Esophagus mucosa (tissue), 1 donor: ENCODE data around the gene SGIP1. TPM values are rescaled to one million over a fixed set of nuclear protein-coding genes. Genes with fewer than 3 reads are reported as not detected.
"Not testable (repeated sequence)": the region's sequence is repeated elsewhere in the genome, so short reads cannot be mapped to it uniquely, and the experiment has no call there.

Experiments used
- ATAC-seq: fragments of 200-7000 bp; cut with Tn5 transposase; one replicate; pipeline ENCODE4 v1.9.1; 2020
- total RNA-seq: library from RNA; stranded (reverse); gene quantifications from one replicate; pipeline ENCODE4 v1.2.4, GENCODE V29; 2023
- donor health status: DM: yes; HTN: yes; CAD: no.

Gene SGIP1
- total RNA-seq, 1 donor from 2014 or later = 1.4 TPM

DNA sequence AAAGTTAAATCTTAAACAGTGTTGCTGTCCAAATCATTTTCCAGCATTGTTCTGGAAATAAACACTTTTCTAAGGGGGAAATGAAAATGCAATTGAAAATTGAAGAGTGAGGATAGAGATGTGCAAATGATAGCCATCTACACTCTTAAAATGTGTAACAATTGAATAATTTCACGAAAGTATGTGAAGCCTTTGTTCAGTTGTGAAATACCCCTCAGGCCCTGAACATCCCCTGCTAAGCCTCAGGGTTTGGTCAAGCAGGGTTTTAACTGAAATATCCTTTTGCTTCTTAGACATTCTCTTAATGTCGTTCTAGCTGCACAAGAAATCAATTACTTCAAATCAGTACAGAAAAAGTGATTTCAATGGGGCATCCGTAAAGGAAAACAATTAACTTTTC, 152.5 kb downstream of the SGIP1 start:
- no peak for ATAC-seq

DNA sequence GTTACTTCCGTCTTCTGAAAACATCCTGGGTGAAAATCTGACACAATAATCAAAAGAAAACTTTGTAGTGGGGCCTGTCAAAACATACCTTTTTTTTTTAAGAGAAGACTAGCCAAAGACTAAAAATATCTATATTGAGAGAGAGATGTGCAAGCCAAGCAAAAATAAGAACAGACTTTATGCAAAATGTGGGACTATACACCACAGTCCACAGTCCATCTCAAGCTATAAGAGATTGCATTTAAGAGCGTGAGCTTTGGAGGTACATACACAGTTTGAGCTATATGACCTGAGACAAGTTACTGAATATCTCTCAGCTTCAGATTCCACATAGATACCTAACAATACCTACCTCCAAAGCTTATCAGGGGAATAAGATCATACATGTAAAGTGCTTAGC, 153.4 kb downstream of the SGIP1 start:
- ATAC-seq = no peak

DNA sequence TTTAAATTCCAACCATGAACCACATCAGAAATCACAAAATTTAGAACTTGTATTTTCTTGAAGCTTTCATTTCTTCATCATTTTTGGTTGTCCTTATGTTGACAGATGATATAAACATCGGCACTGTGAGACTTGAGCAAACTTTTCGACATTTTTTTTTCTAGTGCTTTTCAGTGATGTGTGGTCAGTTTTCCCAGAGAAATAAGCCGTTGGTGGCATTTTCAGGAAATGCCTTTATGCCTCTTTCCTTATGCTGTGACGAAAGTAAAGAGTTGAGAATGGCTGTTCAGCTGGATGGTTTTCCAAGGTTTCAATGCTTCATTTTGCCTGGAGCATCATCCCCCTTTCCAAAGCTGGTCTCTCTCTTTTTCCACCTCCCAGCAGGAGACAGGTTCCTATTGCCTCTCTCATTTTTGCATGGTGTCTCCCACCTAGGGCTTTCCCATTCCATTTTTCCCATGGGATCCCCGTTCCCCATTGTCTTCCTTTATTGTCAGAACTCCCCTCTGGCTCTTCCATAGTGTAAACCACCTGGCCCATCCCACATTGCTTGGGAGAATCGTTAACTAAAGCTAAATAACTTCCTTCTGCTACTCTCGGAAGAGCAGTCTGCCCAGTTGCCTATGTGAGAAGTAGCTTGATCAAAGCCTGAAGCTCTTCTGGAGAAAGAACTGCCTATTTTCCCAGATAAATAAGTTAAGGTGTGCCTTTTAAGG, 156.9 kb downstream of the SGIP1 start:
- no peak for ATAC-seq

DNA sequence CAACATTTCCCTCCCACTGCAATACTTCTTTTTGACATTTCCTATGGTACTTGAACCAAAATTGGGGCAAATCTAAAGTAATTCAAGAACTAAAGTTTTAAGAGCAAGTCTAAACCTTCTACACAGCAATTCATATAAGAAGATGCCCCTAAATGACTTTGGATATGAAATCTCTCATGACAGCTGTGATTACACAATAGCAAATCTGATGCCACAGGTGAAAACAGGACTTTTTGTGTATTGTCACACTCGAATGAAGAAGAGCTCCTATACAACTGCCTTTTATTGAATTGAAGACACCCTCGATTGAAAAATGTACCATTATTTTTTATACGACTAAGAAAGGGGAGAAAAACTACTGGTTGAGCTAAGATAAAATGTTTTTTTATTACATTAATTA, 158.7 kb downstream of the SGIP1 start:
- ATAC-seq = no peak

DNA sequence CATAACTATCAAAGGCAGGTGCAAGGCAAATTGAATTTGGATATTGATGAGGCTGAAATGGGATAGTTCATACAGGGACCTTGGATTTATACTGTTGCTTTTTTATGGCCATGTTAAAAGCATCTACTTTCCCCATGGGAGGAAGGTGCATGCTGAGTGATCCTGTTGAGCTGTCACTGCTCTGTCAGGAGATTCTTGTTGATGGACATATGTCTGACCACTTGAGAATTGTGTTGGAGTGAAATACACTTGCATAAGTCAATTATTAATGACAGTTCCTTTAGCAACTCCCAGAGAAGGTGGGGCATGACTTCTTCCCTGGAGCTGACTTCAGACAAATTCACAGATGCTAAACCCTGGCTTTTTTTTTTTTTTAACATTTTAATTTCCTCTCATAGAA, 159.9 kb downstream of the SGIP1 start:
- ATAC-seq = no peak

DNA sequence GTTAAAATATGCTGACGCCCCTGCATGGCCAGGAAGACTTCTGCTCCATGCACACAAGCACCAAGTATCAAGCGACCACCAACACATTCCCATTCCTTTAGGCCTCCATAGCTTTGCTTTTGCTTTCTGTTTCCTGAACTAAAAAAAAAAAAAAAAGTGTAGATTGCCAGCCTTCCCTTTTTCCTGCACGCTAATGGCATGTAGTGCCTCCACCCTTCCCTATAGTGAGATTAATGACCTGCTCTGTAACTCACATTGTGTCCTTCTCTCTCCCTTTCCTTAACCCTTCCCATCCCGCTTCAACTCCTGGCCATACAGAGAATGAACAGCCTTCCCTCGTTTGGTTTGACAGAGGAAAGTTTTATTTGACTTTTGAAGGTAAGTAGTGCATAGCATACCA, 161.2 kb downstream of the SGIP1 start:
- no peak for ATAC-seq

DNA sequence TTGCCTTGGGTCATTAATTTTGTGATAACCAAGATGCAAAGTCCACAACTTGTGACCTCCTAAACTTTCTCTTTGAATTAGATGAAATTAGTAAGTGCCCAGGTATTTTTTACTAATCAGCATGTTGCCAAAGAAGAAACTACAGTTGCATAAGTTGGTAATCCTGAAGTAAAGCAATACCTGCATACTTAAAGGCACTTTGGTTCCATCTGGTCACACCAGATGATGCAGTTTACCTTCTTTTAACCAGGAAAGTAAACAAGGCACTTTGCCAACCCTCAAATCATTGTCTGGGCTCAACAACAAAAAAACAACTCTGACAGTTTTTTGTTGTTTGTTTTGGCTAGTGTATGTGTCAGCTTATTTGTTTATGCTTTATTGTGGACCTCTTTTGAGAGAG, 162.8 kb downstream of the SGIP1 start:
- no peak for ATAC-seq

DNA sequence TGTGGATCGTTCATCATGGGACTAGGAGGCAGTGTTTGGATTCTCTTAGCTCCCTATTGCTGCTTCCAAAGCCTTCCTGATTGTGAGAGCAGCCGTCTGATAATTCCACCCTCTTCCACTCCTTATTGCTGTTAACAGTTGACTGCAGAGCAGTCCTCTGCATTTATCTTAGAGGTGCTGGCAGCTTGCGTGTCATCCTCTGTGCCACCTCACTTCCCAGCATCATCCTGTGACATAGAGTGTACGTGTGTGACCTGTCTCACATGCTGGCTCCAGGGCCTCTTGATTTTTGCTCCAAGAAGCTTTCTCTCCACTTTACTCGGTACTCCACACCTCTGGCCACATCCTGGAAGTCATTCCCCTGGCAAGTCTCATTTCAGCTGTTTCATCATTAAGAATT, 165.3 kb downstream of the SGIP1 start:
- no peak for ATAC-seq

DNA sequence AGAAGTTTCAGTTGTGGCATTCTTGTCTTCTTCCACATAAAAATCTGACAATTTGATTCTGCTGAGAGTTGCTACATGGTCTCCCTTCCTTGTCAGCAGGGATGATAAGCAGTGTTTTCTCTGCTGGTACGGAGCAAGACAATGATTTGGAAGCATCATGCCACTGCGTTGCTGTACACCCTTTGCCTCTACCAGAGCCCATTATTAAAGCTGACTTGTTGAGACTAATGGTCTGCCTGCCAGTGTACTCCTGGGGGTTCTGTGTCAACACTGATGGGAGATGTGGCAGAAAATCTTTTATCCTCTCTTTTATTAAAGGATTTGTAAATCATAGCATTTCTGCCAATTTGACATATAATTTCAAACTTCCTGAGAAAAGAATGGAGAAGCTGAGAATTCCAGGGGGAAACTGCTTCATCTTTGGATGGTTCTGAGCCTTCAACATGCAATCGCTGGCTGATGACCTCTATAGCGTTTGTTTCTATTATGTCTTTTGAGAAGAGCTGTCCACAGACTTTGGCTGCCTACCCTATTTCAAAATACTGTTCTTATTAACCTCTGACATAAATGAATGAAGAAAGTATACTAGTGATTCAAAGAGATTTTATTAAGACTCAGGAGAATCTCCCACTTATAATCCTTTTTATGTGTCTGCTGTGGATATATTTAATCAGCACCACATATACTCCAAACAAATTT, 170.4 kb downstream of the SGIP1 start:
- no peak for ATAC-seq

DNA sequence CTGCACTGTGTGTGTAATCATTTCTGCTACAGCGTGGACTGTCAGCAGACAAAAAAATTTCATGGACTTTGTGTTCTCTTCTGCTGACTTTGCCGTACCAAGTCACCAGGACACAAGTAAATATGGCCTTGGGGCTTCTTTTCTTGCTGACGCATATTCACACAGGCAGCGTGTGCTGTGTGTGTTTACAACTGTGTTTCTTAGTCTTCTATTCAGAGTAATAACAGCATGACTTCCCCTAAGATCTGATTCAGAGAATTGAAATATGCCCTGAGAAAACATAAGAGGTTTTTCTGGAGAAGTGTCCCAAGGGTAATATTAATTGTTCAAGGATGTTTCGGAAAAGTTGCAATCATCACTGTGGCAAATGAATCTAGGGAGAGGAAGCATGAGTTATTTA, 171.2 kb downstream of the SGIP1 start:
- no peak for ATAC-seq

DNA sequence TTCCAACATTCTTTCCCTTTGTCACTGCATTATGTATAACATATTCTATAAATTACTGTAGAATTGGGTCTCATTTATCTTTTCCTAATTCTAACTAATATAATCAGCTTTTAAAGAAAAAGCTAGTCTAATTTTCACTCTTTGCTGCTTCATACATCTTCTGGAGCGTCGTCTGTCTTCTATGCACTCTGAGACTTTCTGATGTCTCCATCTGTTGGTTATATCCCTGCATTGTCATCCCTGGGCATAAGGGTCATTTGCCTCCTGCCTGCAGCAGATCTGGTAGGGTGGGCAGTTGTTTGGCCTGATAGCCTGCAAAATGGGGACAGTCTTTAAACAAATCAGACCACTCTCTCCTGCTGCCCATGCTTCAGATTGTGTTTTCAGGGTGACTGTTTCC, 177.5 kb downstream of the SGIP1 start:
- no peak for ATAC-seq

DNA sequence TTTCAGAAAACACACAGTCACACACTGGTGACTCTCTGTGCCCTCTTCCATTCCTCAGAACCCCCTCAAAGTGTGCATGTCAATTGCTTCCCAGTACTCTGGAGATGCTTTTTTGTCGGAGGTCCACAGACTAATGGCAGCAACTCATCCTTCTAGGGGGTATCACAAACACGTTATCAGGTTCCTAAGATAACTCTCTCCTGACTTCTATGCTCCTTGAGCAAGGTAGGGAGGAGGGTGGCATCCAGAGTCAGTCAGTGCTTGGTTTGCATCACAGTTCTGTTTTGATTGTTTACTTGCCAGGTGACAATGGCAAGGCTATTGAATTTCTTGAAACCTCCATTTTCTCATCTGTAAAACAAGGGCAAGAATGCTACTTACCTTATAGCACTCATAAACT, 178.9 kb downstream of the SGIP1 start:
- ATAC-seq = no peak

DNA sequence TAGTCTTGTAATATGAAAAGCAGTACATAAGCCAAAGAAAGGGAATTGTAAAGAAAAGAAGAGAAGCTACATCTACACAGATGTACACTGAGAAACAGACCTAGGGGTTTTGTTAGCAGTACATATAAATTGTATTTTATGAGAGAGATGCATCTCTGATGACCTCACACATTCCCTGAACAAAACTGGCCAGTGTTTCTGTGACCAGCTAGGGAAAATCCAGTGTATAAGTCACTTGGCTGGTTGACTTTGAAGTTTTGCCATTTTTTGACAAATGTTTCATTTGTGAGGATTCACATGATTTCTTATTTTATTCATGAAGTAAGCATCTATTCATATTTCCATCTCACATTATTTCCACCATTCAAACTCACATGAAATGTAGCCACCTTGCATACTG, 190.0 kb downstream of the SGIP1 start:
- ATAC-seq = no peak

DNA sequence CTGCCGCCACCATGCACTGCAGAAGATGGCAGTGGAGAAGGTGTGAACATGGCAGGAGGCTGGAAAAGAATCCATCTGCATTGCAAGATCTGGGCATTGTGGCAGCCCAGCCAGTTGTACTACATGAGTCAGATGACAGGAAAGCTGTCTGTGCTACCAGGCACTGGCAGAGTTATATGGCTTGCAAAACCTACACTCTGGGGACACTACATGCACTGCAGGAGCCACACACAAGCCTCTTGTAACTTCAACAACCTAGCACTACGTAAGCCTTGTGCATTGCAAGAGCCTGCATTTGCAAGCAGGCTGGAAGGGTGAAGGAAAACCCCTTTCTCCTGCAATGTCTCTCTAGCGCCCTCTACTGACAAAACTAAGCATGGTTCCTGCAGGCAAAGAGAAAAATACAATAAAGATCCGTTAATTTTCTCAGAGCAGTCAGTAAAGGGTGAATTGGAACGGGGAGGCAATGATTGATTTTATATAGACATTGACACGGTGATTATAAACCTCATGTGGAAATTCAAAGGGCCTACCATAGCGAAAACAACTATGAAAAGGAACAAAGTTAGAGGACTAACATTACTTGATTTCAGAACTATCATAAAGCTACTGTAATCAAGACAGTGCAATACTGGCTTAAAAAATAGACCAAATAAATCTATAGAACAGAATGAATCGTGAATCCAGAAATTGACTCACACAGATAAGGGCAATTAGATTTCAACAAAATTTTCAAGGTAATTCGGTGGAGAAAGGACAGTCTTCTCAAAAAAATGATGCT, 192.1 kb downstream of the SGIP1 start:
- ATAC-seq = peak; percentile 52

DNA sequence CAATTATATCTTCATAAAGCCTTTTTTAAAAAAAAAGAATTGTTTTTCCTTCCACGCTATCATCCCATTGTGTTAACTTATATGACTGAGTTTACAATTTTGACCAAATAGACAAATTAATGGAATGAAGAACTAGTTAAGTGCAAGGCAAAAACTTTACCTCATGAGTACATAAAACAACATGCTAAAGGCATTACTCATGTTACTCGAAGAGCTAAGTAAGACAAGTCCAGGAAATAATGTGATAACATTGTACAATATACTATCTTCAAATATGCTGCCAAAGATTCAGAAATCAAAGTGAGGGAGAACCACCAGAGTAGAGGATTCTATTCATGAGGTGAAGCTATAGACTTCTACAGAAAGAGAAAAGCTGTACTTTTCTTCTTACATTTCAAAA, 194.1 kb downstream of the SGIP1 start:
- no peak for ATAC-seq

DNA sequence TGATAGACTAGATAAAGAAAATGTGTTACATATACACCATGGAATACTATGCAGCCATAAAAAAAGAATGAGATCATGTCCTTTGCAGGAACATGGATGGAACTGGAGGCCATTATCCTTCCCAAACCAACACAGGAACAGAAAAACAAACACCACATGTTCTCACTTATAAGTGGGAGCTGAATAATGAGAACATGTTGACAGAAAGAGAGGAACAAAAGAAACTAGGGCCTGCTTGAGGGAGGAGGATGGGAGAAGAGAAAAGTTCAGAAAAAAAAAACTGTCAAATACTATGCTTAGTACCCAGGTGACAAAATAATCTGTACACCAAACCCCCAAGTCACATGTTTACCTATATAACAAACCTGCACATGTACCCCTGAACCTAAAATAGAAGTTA, 194.8 kb downstream of the SGIP1 start:
- ATAC-seq = not testable (repeated sequence)

DNA sequence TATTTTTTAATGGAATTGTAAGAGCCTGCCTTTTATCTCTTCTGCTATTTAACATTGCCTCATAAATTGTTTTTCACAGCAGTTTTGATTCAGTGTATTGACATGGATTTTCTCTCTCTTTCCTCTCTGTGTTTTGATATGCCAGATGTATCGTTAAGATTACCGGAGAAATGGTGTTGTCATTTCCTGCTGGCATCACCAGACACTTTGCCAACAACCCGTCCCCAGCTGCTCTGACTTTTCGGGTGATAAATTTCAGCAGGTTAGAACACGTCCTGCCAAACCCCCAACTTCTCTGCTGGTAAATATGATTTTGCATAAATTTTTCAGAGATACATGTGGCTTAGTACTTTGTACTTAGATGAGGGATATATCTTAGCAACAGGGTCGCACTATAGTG, 195.2 kb downstream of the SGIP1 start:
- ATAC-seq = no peak

DNA sequence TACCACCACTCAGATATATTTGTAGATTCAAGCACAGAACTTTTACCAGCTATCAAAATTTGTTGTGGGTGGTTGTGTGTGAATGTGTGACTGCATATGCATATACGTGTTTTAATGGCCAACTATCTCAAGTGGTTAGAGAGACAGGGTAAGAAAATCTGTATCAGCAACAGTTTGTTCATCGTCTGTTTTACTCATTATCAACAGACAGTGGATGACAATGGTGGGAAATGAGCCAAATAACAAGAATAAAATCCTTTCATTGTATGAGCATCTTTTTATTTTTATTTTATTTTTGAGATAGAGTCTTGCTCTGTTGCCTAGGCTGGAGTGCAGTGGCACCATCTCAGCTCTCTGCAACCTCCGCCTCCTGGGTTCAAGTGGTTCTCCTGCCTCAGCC, 195.6 kb downstream of the SGIP1 start:
- ATAC-seq = no peak

DNA sequence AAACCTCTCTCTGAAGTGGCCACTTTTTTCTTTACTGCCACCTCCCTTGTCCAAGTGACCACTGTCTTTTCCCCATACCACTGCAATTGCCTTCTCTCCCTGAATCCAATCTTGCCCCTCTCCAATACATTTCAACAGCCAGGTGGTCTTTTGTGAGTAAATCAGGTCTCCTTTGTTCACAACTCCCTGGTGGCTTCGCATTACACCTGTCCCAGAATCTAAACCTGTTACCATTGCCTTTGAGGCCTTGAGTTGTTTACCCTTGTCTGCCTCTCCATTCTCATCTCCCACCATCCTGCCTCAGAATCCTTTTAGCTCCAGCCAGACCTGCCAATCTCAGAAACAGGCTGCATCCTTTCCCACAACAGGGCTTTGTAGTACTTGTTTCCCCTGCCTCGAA, 196.5 kb downstream of the SGIP1 start:
- ATAC-seq = no peak

DNA sequence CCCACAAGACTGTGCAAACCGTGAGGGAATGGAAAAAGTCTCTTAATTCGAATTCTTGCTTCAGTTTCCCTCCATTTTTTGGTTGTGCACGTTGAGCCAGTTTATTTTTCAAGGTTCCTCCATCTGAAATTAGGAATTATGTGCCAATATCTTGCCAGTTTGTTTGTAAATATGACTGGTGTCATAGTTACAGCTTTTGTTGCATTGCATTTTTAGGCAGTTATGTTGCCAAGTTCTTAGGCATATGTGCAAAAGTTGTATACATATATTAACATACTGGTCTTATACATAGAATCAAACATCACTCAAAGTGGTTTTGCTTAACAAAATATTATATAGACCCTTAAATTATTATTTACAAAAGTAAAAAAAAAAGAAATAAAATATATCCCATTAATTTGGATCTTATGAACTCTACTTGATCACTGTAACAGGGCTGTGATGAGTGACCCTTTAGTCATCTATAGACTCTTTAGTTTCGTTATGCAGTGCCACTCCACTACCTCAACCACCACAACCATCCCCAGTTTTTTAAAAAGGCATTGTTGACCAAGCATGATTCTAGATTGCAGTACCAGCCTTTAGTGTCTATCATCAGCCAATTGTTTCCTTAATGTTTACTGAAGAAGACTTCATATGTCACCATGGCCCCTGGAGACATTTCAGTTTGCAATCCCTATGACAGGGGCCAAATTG, 197.4 kb downstream of the SGIP1 start:
- ATAC-seq = no peak

DNA sequence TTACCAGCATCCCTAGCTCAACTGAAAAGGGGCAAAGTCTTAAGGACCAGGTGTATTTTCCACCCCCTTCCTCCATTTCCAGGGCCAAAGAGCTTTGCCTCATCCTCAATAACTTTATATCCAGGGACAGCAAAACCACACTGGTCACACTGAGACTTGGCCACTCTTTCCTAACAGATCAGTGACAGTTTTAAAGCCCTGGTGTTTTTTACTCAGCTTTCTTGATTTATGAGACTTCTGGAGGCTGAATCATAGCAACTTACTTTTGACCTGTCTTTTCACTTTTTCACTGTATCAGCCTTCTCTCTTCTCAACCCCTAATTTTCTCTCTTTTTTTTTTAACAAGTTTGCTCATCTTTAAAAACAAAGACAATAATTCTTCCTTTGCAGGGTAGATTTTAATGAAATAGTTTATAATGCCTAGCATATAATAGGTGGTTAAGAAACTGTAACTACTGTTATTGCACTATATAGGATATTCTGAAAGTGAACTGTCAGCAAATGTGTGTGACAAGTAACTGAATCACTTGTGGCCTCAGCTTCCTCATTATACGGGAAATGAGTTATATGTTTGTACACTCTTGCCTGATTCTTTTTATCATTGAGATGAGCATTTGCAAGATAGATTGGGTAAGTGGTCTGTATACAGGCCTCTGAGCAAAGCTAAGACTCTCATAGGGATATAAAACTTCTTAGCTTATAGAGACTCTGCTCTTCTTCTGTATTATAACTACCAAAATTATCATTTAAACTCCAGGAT, 198.6 kb downstream of the SGIP1 start:
- ATAC-seq = no peak

DNA sequence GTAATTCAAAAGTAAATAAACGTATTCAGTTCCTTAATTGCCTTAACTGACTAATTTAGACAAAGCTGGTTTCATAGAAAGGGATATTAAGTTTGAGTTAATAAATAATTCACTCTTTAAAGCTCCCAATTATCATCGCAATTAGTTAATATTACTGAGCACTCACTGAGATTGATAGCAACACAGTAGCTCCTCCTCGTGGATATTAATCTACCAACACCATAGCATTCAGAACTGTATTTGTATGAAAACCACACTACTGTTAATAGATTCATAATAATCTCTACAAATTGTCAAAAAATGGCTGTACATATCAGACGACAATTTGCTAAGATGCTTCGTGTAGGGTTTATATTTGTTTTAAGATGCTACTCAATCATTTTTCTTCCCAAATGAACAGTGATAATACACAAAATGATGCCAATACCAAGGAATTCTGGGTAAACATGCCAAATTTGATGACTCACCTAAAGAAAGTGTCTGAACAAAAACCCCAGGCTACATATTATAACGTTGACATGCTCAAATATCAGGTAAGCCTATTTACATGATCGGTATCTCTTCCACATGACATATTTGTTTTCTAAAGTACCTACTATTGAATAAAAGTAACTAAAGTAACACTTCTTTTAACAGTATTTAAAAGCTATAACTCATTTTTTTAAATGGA, 199.5 kb downstream of the SGIP1 start:
- no peak for ATAC-seq
